GDM1 (cell line): ENCODE measurements around the gene NRL.
A peak's percentile ranks its signal among the peaks of the same experiment; 100 is the strongest.

Source experiments
- DNase-seq: peaks from one replicate; lab custom pipeline; 2025; lab: John Stamatoyannopoulos, UW

Gene NRL

GRCh38 chr14:24098927-24099813 lies 15.6 kb downstream of the NRL start:
- no peak for DNase-seq

GRCh38 chr14:24098229-24098926 lies 16.4 kb downstream of the NRL start:
- DNase-seq: no peak

GRCh38 chr14:24096545-24097181 lies 18.1 kb downstream of the NRL start:
- no peak for DNase-seq

- peak; percentile 77 for DNase-seq
These were observed 19.3 kb downstream of the NRL start for GRCh38 chr14:24095271-24096068.

- no peak for DNase-seq
These were observed 19.9 kb downstream of the NRL start for GRCh38 chr14:24094841-24095270.

GRCh38 chr14:24093901-24094840 lies 20.6 kb downstream of the NRL start, which contains the start of gene PCK2:
TSS of gene PCK2 (plus strand) at chr14:24094311. CDS start at chr14:24094406, 95 bp downstream.
- peak; percentile 94 for DNase-seq

GRCh38 chr14:24093207-24093900 lies 21.4 kb downstream of the NRL start:
- DNase-seq: no peak

GRCh38 chr14:24092505-24093206 lies 22.1 kb downstream of the NRL start:
- DNase-seq: no peak

GRCh38 chr14:24092110-24092504 lies 22.6 kb downstream of the NRL start:
- no peak for DNase-seq

GRCh38 chr14:24089890-24090289 lies 24.9 kb downstream of the NRL start:
- no peak for DNase-seq

- DNase-seq: no peak
These were observed 26.7 kb downstream of the NRL start for GRCh38 chr14:24088095-24088494.

- DNase-seq: no peak
These were observed 27.7 kb downstream of the NRL start for GRCh38 chr14:24087004-24087403.

GRCh38 chr14:24086193-24086955 lies 28.4 kb downstream of the NRL start:
- no peak for DNase-seq

- no peak for DNase-seq
These were observed 29.5 kb downstream of the NRL start for GRCh38 chr14:24085215-24085614.

- no peak for DNase-seq
These were observed 30.3 kb downstream of the NRL start for GRCh38 chr14:24084440-24084839.

- no peak for DNase-seq
These were observed 31.3 kb downstream of the NRL start for GRCh38 chr14:24083462-24083861.

- no peak for DNase-seq
These were observed 32.2 kb downstream of the NRL start for GRCh38 chr14:24082411-24083080.

GRCh38 chr14:24081739-24082211 lies 33.0 kb downstream of the NRL start:
- DNase-seq: no peak
